Suprapubic skin (tissue), 3 donors: Measurements from ENCODE around the gene PLB1.

Experiments used
- CTCF ChIP-seq, 2 donors: fragments of 200-600 bp in 1 of 2; fragments of 450-650 bp in 1 of 2; sonication (generic) in 1 of 2; IDR thresholded peaks; one replicate each; pipeline ENCODE4 v1.5.1; 2016 to 2019; ENCODE audit warnings: antibody characterized with exemption in 2 of 2, mild to moderate bottlenecking in 1 of 2, moderate library complexity in 1 of 2
- POLR2AphosphoS5 ChIP-seq, 3 donors: sonication (generic); formaldehyde crosslinking; IDR thresholded peaks; one replicate each; pipeline ENCODE4 v1.6.1; 2017; ENCODE audit warnings: antibody characterized with exemption in 3 of 3

GRCh38 chr2:28644760-28645159 is 148.9 kb downstream of the PLB1 start:
- TF ChIP-seq CTCF (IDR thresholded peaks at IDR 0.05) (no peak), POLR2AphosphoS5 (IDR thresholded peaks at IDR 0.05) (no peak)
